Gastroesophageal sphincter (tissue), 4 donors: ENCODE results near the gene NR5A2. TPM values are rescaled to one million over a fixed set of nuclear protein-coding genes. Genes with fewer than 3 reads are reported as not detected.

Source experiments
- ATAC-seq: fragments of 150-250 bp; one replicate; pipeline ENCODE4 v1.9.1; 2016; ENCODE audit warnings: mild to moderate bottlenecking, moderate library complexity
- H3K27ac ChIP-seq, 4 donors: fragments of 200-600 bp; sonication (generic) in 3 of 4; 1 replicate in 3 of 4; 2 replicates in 1 of 4; pipeline ENCODE4 v1.5.1; 2016 to 2019
- H3K27me3 ChIP-seq: fragments of 200-600 bp; sonication (generic); one replicate; pipeline ENCODE4 v1.5.1; 2019
- H3K36me3 ChIP-seq, 2 donors: fragments of 200-600 bp; sonication (generic); one replicate each; pipeline ENCODE4 v1.5.1; 2019; ENCODE audit warnings: control low read depth in 1 of 2
- H3K4me1 ChIP-seq, 3 donors: fragments of 200-600 bp; sonication (generic); 1 replicate in 2 of 3; 2 replicates in 1 of 3; pipeline ENCODE4 v1.5.1; 2016 to 2019; ENCODE audit warnings: control low read depth in 2 of 3
- H3K4me3 ChIP-seq, 2 donors: fragments of 200-600 bp; sonication (generic); one replicate each; pipeline ENCODE4 v1.5.1; 2019; ENCODE audit warnings: mild to moderate bottlenecking in 1 of 2, moderate library complexity in 1 of 2
- H3K9me3 ChIP-seq, 3 donors: fragments of 200-600 bp; sonication (generic); one replicate each; pipeline ENCODE4 v1.5.1; 2017 to 2019; ENCODE audit warnings: control low read depth in 2 of 3
- CTCF ChIP-seq, 4 experiments: fragments of 200-600 bp in 2 of 4; fragments of 450-650 bp in 2 of 4; sonication (generic) in 1 of 4; IDR thresholded peaks; one replicate each; pipeline ENCODE4 v1.5.1; 2017 to 2019; ENCODE audit warnings: antibody characterized with exemption in 4 of 4, mild to moderate bottlenecking in 2 of 4, moderate library complexity in 2 of 4
- EP300 ChIP-seq: sonication (generic); formaldehyde crosslinking; IDR thresholded peaks from one replicate; pipeline ENCODE4 v1.6.1; 2017; ENCODE audit warnings: antibody characterized with exemption, mild to moderate bottlenecking
- POLR2A ChIP-seq, 2 donors: fragments of 450-650 bp; IDR thresholded peaks; one replicate each; pipeline ENCODE4 v1.6.1; 2017; ENCODE audit warnings: antibody characterized with exemption in 2 of 2, mild to moderate bottlenecking in 2 of 2, moderate library complexity in 1 of 2
- POLR2AphosphoS5 ChIP-seq: sonication (generic); formaldehyde crosslinking; IDR thresholded peaks from one replicate; pipeline ENCODE4 v1.6.1; 2017; ENCODE audit warnings: antibody characterized with exemption
- WGBS, 2 donors: methylation state at CpG; one replicate each; pipeline ENCODE4 v1.1.5; 2018; ENCODE audit warnings: low coverage in 1 of 2; 5-methylcytosine and 5-hydroxymethylcytosine counted together
- total RNA-seq, 4 donors: library from RNA; depleted of rRNA; stranded (reverse); fragments of >200 nt; gene quantifications; one replicate each; pipeline ENCODE4 v1.1.0, GENCODE V29; 2016

The NR5A2 gene
- total RNA-seq = 1 to 10 TPM; 2.0 to 4.2 (median 3.1) TPM

- H3K36me3 ChIP-seq = no peaks in the 10 kb centered on the region
- H3K9me3 ChIP-seq = no peaks in the 10 kb centered on the region
- peaks cover 0 to 13% (median 0%) of the 10 kb centered on the region in 3 donors for H3K4me1 ChIP-seq
- no peak for TF ChIP-seq POLR2AphosphoS5
- no peak for TF ChIP-seq EP300
- TF ChIP-seq POLR2A (IDR thresholded peaks at IDR 0.05) = no peak
- no peak for TF ChIP-seq CTCF (IDR thresholded peaks at IDR 0.05)
- no peak within 1 kb of the TSS for H3K27ac ChIP-seq
- no peak for ATAC-seq
- peaks cover 81% of the 10 kb centered on the region for H3K27me3 ChIP-seq
- H3K4me3 ChIP-seq = peak within 1 kb of the TSS in 1 of 2 donors; percentile 47
- 70 to 73% methylated on average over 1 of the region's 1 CpG for WGBS, 2 donors
These were observed at the start of gene NR5A2 for GRCh38 chr1:200027264-200027823. Gene NR5A2 (plus strand): TSS chr1:200027710. CDS start chr1:200027848, 138 bp downstream.

GRCh38 chr1:199978408-199978940 lies 49.0 kb upstream of the NR5A2 start:
- 30 to 40% methylated on average over 4 to 7 of the region's 7 CpGs for WGBS, 2 donors
- no peak overlapping the region for H3K4me3 ChIP-seq
- ATAC-seq = no peak
- H3K9me3 ChIP-seq = no peaks in the 10 kb centered on the region
- H3K27ac ChIP-seq = no peak overlapping the region
- TF ChIP-seq POLR2AphosphoS5 (no peak), EP300 (no peak), POLR2A (IDR thresholded peaks at IDR 0.05) (no peak), CTCF (IDR thresholded peaks at IDR 0.05) (no peak)
- H3K4me1 ChIP-seq = no peaks in the 10 kb centered on the region
- H3K27me3 ChIP-seq = no peaks in the 10 kb centered on the region
- H3K36me3 ChIP-seq = no peaks in the 10 kb centered on the region

DNA sequence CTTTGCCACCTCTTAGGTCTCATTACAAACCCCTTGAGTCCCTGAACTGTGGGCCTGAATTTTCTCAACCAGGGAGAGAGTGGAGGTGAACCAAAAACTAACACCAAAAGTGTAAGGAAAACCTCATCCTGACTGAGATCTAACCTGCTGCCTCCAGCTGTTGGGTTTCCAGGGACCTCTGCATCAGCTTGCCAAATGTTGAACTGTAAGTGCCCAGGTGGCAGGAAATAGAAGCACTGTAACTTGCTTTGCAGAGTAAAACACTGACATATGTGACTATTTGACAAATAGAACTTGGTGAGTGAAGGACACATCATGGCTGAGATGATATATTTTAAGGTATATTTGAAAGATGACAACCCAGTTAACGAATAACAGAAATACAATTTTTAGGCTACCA lies 48.4 kb upstream of the NR5A2 start:
- Histone ChIP-seq H3K27me3 (no peaks in the 10 kb centered on the region), H3K27ac (no peak overlapping the region), H3K4me3 (no peak overlapping the region), H3K4me1 (no peaks in the 10 kb centered on the region), H3K36me3 (no peaks in the 10 kb centered on the region), H3K9me3 (no peaks in the 10 kb centered on the region)
- TF ChIP-seq POLR2A (IDR thresholded peaks at IDR 0.05) (no peak), CTCF (IDR thresholded peaks at IDR 0.05) (no peak), EP300 (no peak), POLR2AphosphoS5 (no peak)
- WGBS, 2 donors = 100% methylated on average over 1 of the region's 1 CpG
- no peak for ATAC-seq

- no peaks in the 10 kb centered on the region for H3K36me3 ChIP-seq
- H3K4me3 ChIP-seq = no peak overlapping the region
- WGBS, 2 donors = 90 to 100% methylated on average over 1 of the region's 1 CpG
- no peak overlapping the region for H3K27ac ChIP-seq
- H3K27me3 ChIP-seq = no peaks in the 10 kb centered on the region
- TF ChIP-seq CTCF (IDR thresholded peaks at IDR 0.05) (no peak), POLR2A (IDR thresholded peaks at IDR 0.05) (no peak), EP300 (no peak), POLR2AphosphoS5 (no peak)
- no peaks in the 10 kb centered on the region for H3K9me3 ChIP-seq
- no peaks in the 10 kb centered on the region for H3K4me1 ChIP-seq
- no peak for ATAC-seq
These were observed 45.9 kb upstream of the NR5A2 start for GRCh38 chr1:199981584-199981983.

DNA sequence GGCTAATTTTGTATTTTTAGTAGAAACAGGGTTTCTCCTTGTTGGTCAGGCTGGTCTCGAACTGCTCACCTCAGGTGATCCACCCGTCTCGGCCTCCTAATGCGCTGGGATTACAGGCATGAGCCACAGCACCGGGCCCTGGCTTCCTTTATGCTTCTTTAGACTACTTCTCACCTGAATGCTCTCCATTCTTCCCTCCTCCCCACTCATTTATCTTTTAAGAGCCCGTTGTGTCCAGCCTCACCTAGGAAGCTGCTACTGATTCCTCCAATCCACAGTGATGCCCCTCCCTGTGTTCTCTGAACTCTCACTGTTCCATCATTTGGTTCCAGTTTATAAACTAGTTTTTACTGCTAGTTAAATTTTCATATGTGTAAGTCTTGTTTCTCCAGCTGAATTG lies 44.9 kb upstream of the NR5A2 start:
- Histone ChIP-seq H3K27ac (no peak overlapping the region), H3K4me3 (no peak overlapping the region), H3K9me3 (no peaks in the 10 kb centered on the region), H3K36me3 (no peaks in the 10 kb centered on the region), H3K27me3 (no peaks in the 10 kb centered on the region), H3K4me1 (no peaks in the 10 kb centered on the region)
- ATAC-seq = no peak
- 90% methylated on average over 5 of the region's 6 CpGs; no CpG with 5 or more reads in 1 of the 2 donors for WGBS, 2 donors
- TF ChIP-seq CTCF (IDR thresholded peaks at IDR 0.05) = no peak
- TF ChIP-seq POLR2AphosphoS5 = no peak
- no peak for TF ChIP-seq POLR2A (IDR thresholded peaks at IDR 0.05)
- no peak for TF ChIP-seq EP300
